ENCODE data around the gene ARRB1. TPM values are rescaled to one million over a fixed set of nuclear protein-coding genes. Genes with fewer than 3 reads are reported as not detected.
"Not testable (repeated sequence)": the region's sequence is repeated elsewhere in the genome, so short reads cannot be mapped to it uniquely, and the experiment has no call there.

The ARRB1 gene
- total and polyA plus RNA-seq, 5 experiments from 2014 or later = 7.6 to 65.3 (median 12.2) TPM

DNA sequence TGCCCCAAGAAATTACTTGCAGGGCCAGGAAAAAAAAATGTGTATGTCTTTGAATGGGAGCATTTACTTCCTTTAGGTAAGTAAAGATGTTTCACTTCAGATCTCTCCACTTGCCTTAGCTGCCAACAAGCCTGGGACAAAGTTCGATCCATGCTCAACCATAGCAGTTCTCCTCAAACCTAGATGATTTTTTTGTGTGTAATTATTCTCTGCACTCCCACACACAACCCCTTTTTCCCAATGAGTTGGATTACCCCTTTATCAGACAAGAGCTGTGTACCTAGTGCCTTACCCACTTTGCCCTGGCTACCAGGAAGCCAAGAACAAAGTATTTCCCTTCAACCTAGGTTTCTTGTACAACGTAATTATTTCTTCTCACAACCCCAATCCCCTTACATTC lies 75.3 kb downstream of the ARRB1 start:
- POLR2A ChIA-PET = interaction anchor here (0.7 to 12.3 kb wide), 16 partner anchors 9 to 133 kb away, joined by 3 to 146 read pairs (median 12); partner anchors contain the start of genes ARRB1, RPS3 and TPBGL
- H3K9me3 Mint-ChIP-seq = no peaks in the 10 kb centered on the region
- peaks cover 46 to 87% (median 79%) of the 10 kb centered on the region in 4 donors for H3K4me1 Mint-ChIP-seq
- H3K4me3 Mint-ChIP-seq = peak overlapping the region in 9 of 10 donors; percentile 36 to 91 (median 86)
- H3K27me3 Mint-ChIP-seq = no peaks in the 10 kb centered on the region
- H3K27ac Mint-ChIP-seq = peak overlapping the region; percentile 94 to 100 (median 98)
- peak in 1 of 10 donors; percentile 19 for DNase-seq
- peak in 1 of 2 donors; percentile 4 for ATAC-seq
- H3K36me3 Mint-ChIP-seq = peaks cover 4 to 37% (median 20%) of the 10 kb centered on the region in 3 donors

DNA sequence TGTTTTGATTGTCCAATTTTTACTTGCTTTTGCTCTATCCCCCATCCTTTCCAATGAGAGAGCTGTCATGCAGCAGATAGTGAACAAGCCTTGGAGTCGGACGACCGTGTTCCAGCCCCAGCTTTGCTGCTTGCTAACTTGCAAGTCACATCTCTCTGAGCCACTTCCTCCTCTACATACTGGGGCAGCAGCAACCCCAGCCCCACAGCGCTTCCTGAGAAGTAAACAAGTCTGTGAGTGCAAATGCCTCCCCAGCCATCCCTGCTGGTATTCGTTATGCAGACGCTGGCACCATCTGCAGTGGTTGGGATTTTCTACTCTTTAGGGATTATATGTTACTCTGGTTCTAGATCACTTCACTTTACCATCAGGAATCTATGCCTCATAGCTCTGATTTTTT lies 75.9 kb downstream of the ARRB1 start:
- no peaks in the 10 kb centered on the region for H3K27me3 Mint-ChIP-seq
- peaks cover 48 to 87% (median 81%) of the 10 kb centered on the region in 4 donors for H3K4me1 Mint-ChIP-seq
- peak overlapping the region; percentile 94 to 100 (median 98) for H3K27ac Mint-ChIP-seq
- DNase-seq (peak; percentile 50 to 86 (median 74)), ATAC-seq (peak; percentile 97 to 98)
- H3K9me3 Mint-ChIP-seq = no peaks in the 10 kb centered on the region
- POLR2A ChIA-PET = interaction anchor here (0.6 to 12.3 kb wide), 18 partner anchors 9 to 1014 kb away, joined by 3 to 146 read pairs (median 8); partner anchors contain the start of genes ARRB1, RPS3 and TPBGL
- peak overlapping the region; percentile 68 to 91 (median 86) for H3K4me3 Mint-ChIP-seq
- H3K36me3 Mint-ChIP-seq = peaks cover 4 to 39% (median 22%) of the 10 kb centered on the region in 3 donors

DNA sequence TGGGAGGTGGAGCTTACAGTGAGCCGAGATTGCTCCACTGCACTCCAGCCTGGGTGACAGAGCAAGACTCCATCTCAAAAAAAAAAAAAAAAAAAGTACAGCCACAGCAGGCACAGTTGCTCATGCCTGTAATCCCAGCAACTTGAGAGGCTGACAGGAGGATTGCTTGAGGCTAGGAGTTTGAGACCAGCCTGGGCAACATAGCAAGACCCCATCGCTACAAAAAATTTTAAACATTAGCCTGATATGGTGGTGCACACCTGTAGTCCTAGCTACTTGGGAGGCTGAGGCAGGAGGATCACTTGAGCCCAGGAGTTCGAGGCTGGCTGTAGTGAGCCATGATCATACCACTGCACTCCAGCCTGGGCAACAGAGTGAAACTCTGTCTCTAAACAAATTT lies 76.7 kb downstream of the ARRB1 start:
- peak overlapping the region in 1 of 10 donors; percentile 56 for H3K4me3 Mint-ChIP-seq
- H3K4me1 Mint-ChIP-seq = peaks cover 42 to 79% (median 73%) of the 10 kb centered on the region in 4 donors
- peak overlapping the region; percentile 93 to 98 (median 96) for H3K27ac Mint-ChIP-seq
- POLR2A ChIA-PET = interaction anchor here (0.7 to 12.3 kb wide), 11 partner anchors 12 to 132 kb away, joined by 3 to 146 read pairs (median 20); partner anchors contain the start of genes ARRB1, RPS3 and TPBGL
- not testable (repeated sequence) for DNase-seq, ATAC-seq, H3K9me3 Mint-ChIP-seq, H3K27me3 Mint-ChIP-seq
- peaks cover 0 to 37% (median 19%) of the 10 kb centered on the region in 3 donors for H3K36me3 Mint-ChIP-seq

DNA sequence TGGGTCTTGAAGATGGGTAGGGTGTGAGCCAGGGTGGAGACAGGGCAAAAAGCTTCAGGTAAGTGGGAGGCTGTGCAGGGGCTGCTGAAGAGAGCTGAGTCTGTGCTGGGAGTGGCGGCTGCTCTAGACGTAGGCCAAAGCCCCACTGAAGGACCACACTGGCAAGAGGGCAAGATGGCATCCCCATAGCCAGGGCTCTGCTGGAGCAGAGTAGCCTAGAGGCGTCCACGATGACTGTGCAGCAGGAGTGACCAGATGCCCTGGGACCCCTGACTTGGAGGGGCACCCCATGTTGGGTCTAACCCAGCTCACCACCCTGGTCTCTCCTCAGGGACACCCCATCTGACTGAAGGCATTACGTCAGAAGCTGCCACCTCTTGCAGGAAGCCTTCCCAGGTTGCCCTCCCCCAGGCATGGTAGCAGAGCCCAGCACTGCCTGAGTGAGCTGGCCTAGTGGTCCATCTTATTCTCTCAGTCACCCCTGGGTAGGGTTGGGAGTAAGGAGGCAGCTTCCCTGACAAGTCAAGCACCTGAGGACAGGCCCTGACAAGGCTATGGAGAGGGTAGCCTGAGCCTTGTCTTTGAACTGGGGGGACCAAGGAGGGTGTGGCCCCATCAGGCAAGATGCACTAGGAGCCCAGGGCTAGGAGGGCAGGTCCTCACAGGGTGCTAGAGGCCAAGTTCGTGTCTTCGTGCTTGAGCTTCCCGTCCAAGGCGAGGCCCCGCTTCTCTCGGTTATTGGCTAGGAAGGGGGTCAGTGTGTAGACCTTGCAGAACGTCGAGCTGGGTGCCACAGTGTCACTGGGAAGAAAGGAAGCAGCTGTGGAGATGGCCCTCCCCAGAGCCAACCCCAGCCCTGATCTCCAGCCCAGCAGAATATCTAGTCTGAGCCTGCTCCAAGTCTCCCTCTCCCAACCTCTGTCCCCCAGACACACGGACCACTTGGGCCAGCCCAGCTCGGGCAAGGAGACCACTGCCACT lies 77.8 kb downstream of the ARRB1 start:
- ATAC-seq = no peak
- POLR2A ChIA-PET = interaction anchor here (0.9 to 12.3 kb wide), 5 partner anchors 11 to 76 kb away, joined by 3 to 146 read pairs (median 36); partner anchors contain the start of gene ARRB1
- Mint-ChIP-seq H3K4me1 (peaks cover 37 to 71% (median 67%) of the 10 kb centered on the region in 4 donors), H3K9me3 (no peaks in the 10 kb centered on the region), H3K36me3 (peaks cover 0 to 34% (median 15%) of the 10 kb centered on the region in 3 donors), H3K4me3 (peak overlapping the region in 7 of 10 donors; percentile 31 to 71 (median 56)), H3K27ac (peak overlapping the region; percentile 93 to 98 (median 96)), H3K27me3 (no peaks in the 10 kb centered on the region)
- no peak for DNase-seq

DNA sequence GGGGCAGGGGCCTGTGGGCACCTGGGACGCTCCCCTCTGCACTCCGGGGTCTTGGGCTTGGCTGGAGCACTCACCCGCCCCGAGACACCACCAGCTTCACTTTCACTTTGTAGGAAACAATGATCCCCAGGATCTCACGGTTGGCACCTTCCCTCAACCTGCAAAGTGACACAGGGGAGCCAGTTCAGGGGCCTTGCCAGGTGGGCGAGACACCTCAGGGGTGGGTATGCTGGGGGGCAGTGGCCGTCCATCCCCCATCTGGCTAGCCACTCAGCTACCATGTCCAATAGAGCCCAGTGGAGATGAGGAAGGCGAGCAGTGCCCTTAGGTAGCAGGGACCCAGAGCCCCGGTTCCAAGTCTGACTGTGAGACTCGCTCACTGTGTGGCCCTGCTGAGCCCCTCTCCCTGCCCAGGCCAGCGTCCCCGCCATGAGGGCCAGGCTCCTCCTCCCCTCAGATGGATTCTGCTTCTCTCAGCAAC lies 78.6 kb downstream of the ARRB1 start:
- Mint-ChIP-seq H3K27ac (peak overlapping the region; percentile 93 to 98 (median 95)), H3K9me3 (no peaks in the 10 kb centered on the region), H3K36me3 (peaks cover 0 to 36% (median 13%) of the 10 kb centered on the region in 3 donors), H3K4me1 (peaks cover 35 to 64% (median 60%) of the 10 kb centered on the region in 4 donors), H3K4me3 (peak overlapping the region in 6 of 10 donors; percentile 12 to 77 (median 51)), H3K27me3 (no peaks in the 10 kb centered on the region)
- ATAC-seq = no peak
- no peak for DNase-seq
- POLR2A ChIA-PET = interaction anchor here (0.6 to 12.3 kb wide), 6 partner anchors 10 to 132 kb away, joined by 3 to 146 read pairs (median 6); partner anchors contain the start of gene ARRB1

- Mint-ChIP-seq H3K36me3 (peaks cover 0 to 31% (median 11%) of the 10 kb centered on the region in 3 donors), H3K4me3 (peak overlapping the region in 5 of 10 donors; percentile 12 to 58 (median 45)), H3K4me1 (peaks cover 30 to 59% (median 56%) of the 10 kb centered on the region in 4 donors), H3K9me3 (no peaks in the 10 kb centered on the region), H3K27ac (peak overlapping the region; percentile 93 to 98 (median 95)), H3K27me3 (no peaks in the 10 kb centered on the region)
- DNase-seq (no peak), ATAC-seq (no peak)
- POLR2A ChIA-PET = interaction anchor here (0.6 to 12.3 kb wide), 8 partner anchors 9 to 132 kb away, joined by 3 to 146 read pairs (median 6); partner anchors contain the start of genes ARRB1 and TPBGL
These were observed 79.1 kb downstream of the ARRB1 start for GRCh38 chr11:75272391-75272790.

DNA sequence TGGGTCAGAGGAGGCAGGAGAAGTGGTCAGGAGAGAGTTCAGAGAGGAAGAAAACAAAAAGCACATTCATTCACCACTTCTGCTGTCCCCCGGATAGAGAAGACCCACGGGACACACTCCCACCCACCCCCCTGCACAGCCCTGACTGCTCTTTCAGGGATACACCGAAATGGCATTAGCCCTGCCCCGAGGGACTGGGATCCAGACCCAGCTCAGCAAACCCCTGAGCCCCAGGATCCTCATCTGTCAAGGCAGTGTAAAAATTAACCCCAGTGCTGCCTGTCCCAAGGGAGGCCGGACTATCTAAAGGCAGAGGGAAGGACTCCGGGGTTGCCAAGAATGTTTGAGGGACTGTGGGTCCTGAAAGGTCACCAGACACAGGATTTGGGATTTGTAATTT lies 79.7 kb downstream of the ARRB1 start:
- Mint-ChIP-seq H3K36me3 (peaks cover 0 to 32% (median 11%) of the 10 kb centered on the region in 3 donors), H3K27ac (peak overlapping the region; percentile 86 to 98 (median 95)), H3K4me1 (peaks cover 28 to 55% (median 49%) of the 10 kb centered on the region in 4 donors), H3K4me3 (peak overlapping the region in 3 of 10 donors; percentile 16 to 30 (median 18)), H3K27me3 (no peaks in the 10 kb centered on the region), H3K9me3 (no peaks in the 10 kb centered on the region)
- ATAC-seq = no peak
- DNase-seq = no peak
- POLR2A ChIA-PET = interaction anchor here (0.9 to 11.2 kb wide), 8 partner anchors 8 to 131 kb away, joined by 3 to 146 read pairs (median 4); partner anchors contain the start of gene TPBGL

- peaks cover 0 to 36% (median 6%) of the 10 kb centered on the region in 3 donors for H3K36me3 Mint-ChIP-seq
- no peaks in the 10 kb centered on the region for H3K9me3 Mint-ChIP-seq
- ATAC-seq (no peak), DNase-seq (peak in 4 of 10 donors; percentile 29 to 47 (median 38))
- H3K27ac Mint-ChIP-seq = peak overlapping the region; percentile 83 to 98 (median 92)
- peak overlapping the region in 2 of 10 donors; percentile 16 to 17 for H3K4me3 Mint-ChIP-seq
- POLR2A ChIA-PET = interaction anchor here (0.6 to 11.2 kb wide), 8 partner anchors 8 to 324 kb away, joined by 3 to 146 read pairs (median 6); partner anchors contain the start of gene TPBGL
- peaks cover 21 to 47% (median 43%) of the 10 kb centered on the region in 4 donors for H3K4me1 Mint-ChIP-seq
- no peaks in the 10 kb centered on the region for H3K27me3 Mint-ChIP-seq
These were observed 80.5 kb downstream of the ARRB1 start for GRCh38 chr11:75270896-75271418.

GRCh38 chr11:75269896-75270295 lies 81.6 kb downstream of the ARRB1 start:
- H3K9me3 Mint-ChIP-seq = no peaks in the 10 kb centered on the region

DNA sequence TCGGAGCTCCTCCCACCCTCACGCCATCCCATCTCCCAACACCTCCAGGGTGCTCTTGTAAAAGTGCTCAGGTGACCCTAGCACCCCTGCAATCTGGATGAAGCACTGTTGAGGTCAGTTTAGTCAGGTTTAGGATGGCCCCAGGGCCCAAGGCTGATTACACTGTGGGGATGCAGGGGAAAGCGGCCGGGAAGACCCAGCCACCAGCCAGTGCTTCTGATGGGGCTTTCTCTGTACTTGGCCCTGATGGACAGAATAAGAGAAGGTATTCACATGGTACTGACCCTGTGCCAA lies 82.1 kb downstream of the ARRB1 start:
- Mint-ChIP-seq H3K27ac (peak overlapping the region in 3 of 10 donors; percentile 9 to 59 (median 43)), H3K4me3 (no peak overlapping the region), H3K36me3 (peaks cover 0 to 36% (median 6%) of the 10 kb centered on the region in 3 donors), H3K9me3 (no peaks in the 10 kb centered on the region), H3K4me1 (peaks cover 18 to 49% (median 39%) of the 10 kb centered on the region in 4 donors), H3K27me3 (no peaks in the 10 kb centered on the region)
- POLR2A ChIA-PET = interaction anchor here (2.0 kb wide), 1 partner anchor 129 kb away, joined by 14 read pairs; no protein-coding TSS in a partner anchor
- ATAC-seq = no peak
- DNase-seq = no peak

More at GRCh38 chr11:75269896-75270295, 81.6 kb downstream of the ARRB1 start:
- Mint-ChIP-seq H3K36me3 (peaks cover 0 to 36% (median 6%) of the 10 kb centered on the region in 3 donors), H3K4me3 (no peak overlapping the region), H3K27ac (peak overlapping the region in 6 of 10 donors; percentile 9 to 59 (median 40)), H3K4me1 (peaks cover 16 to 45% (median 36%) of the 10 kb centered on the region in 4 donors), H3K27me3 (no peaks in the 10 kb centered on the region)
- ATAC-seq (no peak), DNase-seq (no peak)
- POLR2A ChIA-PET = interaction anchor here (0.6 to 11.2 kb wide), 5 partner anchors 7 to 130 kb away, joined by 3 to 146 read pairs (median 10); partner anchors contain the start of gene TPBGL

- DNase-seq (no peak), ATAC-seq (no peak)
- H3K36me3 Mint-ChIP-seq = peaks cover 0 to 36% (median 5%) of the 10 kb centered on the region in 3 donors
- H3K4me3 Mint-ChIP-seq = no peak overlapping the region
- H3K27me3 Mint-ChIP-seq = no peaks in the 10 kb centered on the region
- no peaks in the 10 kb centered on the region for H3K9me3 Mint-ChIP-seq
- POLR2A ChIA-PET = interaction anchor here (0.7 to 2.0 kb wide), 3 partner anchors 8 to 129 kb away, joined by 5 to 14 read pairs (median 5); no protein-coding TSS in a partner anchor
- H3K27ac Mint-ChIP-seq = peak overlapping the region in 2 of 10 donors; percentile 9 to 27
- H3K4me1 Mint-ChIP-seq = peaks cover 18 to 49% (median 39%) of the 10 kb centered on the region in 4 donors
These were observed 82.7 kb downstream of the ARRB1 start for GRCh38 chr11:75268626-75269366.

Data from naive thymus-derived CD8-positive, alpha-beta T cell (primary cell).